C4-2B (cell line): ENCODE measurements around the gene SLC38A2.

ENCODE experiments used
- ZFX ChIP-seq: fragments of 450-650 bp; IDR thresholded peaks from 2 replicates; pipeline ENCODE4 v1.6.1; 2017
- TF ChIP-seq, protein P1 (sequence below): fragments of 450-650 bp; conservative IDR thresholded peaks from 2 replicates; pipeline ENCODE4 v1.5.1; 2017; ENCODE audit warnings: mild to moderate bottlenecking

DNA sequence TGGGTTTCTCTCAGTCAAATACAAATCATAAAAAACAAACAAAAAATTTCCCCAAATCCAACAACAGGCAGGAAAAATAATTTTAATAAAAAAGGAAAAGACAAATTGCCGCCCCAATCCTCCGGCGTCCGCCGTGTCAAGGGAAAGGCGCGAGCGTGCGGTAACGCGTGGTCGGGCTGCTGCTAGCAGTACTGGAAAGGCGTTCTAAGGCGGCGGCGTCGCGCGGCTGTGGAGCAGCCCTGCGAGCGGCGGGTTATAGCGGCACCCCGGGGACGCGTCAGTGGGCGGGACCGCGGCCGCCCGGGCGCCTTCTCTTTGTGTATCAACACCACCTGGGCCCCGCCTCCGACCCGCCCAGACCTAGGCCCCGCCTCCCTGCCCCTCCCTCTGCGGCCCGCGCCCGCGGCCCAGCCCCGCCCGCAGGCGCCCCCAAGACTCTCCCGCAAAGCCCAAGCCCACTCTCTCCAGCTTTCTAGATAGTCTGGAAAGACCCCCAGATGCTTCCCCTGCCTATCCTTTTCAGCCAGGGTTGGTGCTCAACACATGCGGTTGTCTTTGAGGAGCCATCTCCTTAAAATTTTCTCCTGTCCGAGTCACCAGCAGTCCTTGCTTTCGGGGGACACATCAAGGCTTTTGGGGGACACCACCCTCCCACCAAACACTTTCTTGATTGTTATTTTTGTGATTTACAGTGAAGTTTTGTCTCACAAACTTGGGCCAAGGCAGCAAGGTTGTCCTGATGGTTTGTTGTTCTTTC is at the start of gene SLC38A2:
- TF ChIP-seq, protein P1, sequence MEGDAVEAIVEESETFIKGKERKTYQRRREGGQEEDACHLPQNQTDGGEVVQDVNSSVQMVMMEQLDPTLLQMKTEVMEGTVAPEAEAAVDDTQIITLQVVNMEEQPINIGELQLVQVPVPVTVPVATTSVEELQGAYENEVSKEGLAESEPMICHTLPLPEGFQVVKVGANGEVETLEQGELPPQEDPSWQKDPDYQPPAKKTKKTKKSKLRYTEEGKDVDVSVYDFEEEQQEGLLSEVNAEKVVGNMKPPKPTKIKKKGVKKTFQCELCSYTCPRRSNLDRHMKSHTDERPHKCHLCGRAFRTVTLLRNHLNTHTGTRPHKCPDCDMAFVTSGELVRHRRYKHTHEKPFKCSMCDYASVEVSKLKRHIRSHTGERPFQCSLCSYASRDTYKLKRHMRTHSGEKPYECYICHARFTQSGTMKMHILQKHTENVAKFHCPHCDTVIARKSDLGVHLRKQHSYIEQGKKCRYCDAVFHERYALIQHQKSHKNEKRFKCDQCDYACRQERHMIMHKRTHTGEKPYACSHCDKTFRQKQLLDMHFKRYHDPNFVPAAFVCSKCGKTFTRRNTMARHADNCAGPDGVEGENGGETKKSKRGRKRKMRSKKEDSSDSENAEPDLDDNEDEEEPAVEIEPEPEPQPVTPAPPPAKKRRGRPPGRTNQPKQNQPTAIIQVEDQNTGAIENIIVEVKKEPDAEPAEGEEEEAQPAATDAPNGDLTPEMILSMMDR = no peak
- no peak for TF ChIP-seq ZFX
